ENCODE results near the gene ZNF83. TPM values are rescaled to one million over a fixed set of nuclear protein-coding genes. Genes with fewer than 3 reads are reported as not detected.
"Not testable (repeated sequence)": the region's sequence is repeated elsewhere in the genome, so short reads cannot be mapped to it uniquely, and the experiment has no call there.

ZNF83 gene
- total RNA-seq, 1 donor from 2014 or later = 49.4 TPM

DNA sequence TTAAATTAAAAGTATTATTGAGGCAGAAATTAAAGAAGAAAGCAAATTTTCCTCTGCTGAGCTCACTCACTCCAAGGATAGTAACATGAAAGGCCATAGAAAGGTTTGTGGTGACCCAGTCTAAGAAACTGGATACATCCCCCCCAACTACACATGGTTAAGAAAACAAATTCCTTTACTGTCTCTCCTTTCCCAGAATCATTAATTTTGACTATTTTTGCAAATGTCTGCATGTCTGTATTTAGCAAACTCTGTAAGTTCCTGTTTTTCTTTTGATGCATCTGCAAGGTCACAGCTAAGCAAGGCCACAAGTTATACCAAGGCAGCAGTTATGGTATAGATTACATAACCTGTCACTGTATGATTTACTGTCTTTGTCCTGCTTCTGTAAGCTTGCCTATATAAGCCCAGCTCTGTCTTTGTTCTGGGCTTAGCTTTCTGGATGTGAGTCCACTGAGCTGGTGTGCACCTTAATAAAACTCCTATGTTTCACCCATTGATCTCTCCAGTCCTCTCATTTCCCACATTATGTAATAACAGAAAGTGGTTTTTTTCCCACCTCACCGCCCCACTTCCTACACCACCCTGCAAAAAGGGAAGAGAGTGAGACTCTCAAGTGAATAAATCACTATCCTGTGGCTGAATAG is 8.5 kb upstream of the ZNF83 start:
- no peak overlapping the region for H3K27ac Mint-ChIP-seq
- ChIA-PET CTCF (no interaction called here), POLR2A (no interaction called here)
- peaks cover 29% of the 10 kb centered on the region for H3K9me3 Mint-ChIP-seq
- DNase-seq (no peak), ATAC-seq (ENCODE audit: low read depth) (no peak)
- intact Hi-C loops (cut with micrococcal nuclease) = no loop called here
- no peak overlapping the region for H3K4me3 Mint-ChIP-seq
- H3K36me3 Mint-ChIP-seq (ENCODE audit: low read depth) = peaks cover 34% of the 10 kb centered on the region
- TF ChIP-seq, protein P1, sequence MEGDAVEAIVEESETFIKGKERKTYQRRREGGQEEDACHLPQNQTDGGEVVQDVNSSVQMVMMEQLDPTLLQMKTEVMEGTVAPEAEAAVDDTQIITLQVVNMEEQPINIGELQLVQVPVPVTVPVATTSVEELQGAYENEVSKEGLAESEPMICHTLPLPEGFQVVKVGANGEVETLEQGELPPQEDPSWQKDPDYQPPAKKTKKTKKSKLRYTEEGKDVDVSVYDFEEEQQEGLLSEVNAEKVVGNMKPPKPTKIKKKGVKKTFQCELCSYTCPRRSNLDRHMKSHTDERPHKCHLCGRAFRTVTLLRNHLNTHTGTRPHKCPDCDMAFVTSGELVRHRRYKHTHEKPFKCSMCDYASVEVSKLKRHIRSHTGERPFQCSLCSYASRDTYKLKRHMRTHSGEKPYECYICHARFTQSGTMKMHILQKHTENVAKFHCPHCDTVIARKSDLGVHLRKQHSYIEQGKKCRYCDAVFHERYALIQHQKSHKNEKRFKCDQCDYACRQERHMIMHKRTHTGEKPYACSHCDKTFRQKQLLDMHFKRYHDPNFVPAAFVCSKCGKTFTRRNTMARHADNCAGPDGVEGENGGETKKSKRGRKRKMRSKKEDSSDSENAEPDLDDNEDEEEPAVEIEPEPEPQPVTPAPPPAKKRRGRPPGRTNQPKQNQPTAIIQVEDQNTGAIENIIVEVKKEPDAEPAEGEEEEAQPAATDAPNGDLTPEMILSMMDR (IDR thresholded peaks at IDR 0.05) = no peak
- no peaks in the 10 kb centered on the region for H3K4me1 Mint-ChIP-seq
- no peaks in the 10 kb centered on the region for H3K27me3 Mint-ChIP-seq

DNA sequence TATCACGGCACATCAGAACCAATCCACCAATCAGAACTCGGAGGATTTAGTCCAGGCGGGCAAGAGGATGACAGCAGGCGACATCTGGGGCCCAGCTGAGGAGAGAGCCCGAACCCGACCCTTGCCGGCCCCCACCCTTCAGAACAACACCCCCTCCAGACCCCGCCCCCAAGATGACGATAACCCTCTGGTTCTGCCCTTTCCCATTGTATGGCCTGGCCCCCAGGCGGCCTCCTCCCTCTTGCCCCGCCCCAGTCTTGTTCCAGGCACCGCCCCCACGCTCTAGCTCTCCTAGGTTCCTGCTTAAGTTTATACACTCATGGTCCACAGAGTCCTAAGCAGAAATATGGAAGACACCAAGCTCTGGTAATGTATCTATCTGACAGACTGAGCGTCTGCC is 2.8 kb upstream of the ZNF83 start:
- ChIA-PET CTCF (no interaction called here), POLR2A (no interaction called here)
- Mint-ChIP-seq H3K36me3 (ENCODE audit: low read depth) (peaks cover 12% of the 10 kb centered on the region), H3K4me1 (peaks cover 15% of the 10 kb centered on the region), H3K4me3 (no peak overlapping the region), H3K27ac (no peak overlapping the region), H3K27me3 (no peaks in the 10 kb centered on the region), H3K9me3 (peaks cover 5% of the 10 kb centered on the region)
- DNase-seq = no peak
- intact Hi-C loops (cut with micrococcal nuclease) = no loop called here
- ATAC-seq (ENCODE audit: low read depth) = no peak
- TF ChIP-seq, protein P1 (IDR thresholded peaks at IDR 0.05) = no peak

DNA sequence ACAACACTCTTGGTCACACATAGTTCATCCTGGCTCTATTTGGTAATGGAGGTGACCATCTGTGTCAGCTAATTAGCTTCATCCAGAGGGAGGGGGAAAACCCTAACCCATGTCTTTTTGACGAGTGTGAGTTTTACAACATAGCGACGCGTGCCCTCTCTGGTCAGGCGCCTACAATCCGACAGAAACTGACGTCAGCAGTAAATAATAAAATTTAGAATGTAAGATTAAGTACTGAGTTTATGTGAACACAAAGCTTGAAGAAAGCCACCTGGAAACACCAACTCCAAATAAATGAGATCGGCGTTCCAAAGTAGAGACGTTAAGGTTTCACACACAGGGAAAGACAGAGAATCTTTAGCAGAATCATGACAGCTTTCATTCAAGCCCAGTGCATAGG is 1.8 kb upstream of the ZNF83 start:
- CTCF ChIA-PET = no interaction called here
- DNase-seq (no peak), ATAC-seq (ENCODE audit: low read depth) (no peak)
- peaks cover 10% of the 10 kb centered on the region for H3K36me3 Mint-ChIP-seq (ENCODE audit: low read depth)
- no peak overlapping the region for H3K4me3 Mint-ChIP-seq
- POLR2A ChIA-PET = no interaction called here
- TF ChIP-seq, protein P1 (IDR thresholded peaks at IDR 0.05) = no peak
- H3K27ac Mint-ChIP-seq = no peak overlapping the region
- H3K4me1 Mint-ChIP-seq = peaks cover 15% of the 10 kb centered on the region
- H3K27me3 Mint-ChIP-seq = no peaks in the 10 kb centered on the region
- intact Hi-C loops (cut with micrococcal nuclease) = loop anchor here (5.0 to 10.0 kb wide), 2 partner anchors 1195 to 1462 kb away; partner anchors contain the start of genes NDUFA3 and OSCAR
- H3K9me3 Mint-ChIP-seq = peaks cover 5% of the 10 kb centered on the region

DNA sequence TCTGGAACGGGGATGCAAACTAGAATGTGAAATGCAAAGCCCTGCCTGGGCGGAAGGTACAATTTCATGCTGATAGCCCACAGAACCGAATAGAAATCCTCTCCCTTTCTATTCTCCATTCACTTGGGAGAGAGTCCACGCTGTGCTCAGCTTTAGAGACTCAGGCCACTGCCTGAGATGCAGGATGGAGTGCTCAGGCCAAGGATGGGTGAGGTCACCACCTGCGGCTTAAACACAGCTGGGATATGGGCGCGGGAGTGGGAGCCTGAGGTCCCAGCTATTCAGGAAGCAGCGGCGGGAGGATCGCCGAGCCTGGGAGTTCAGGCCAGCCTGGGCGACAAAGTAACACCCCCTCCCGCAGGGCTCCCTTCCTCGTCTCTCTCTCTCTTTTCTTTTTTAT is 446 bp upstream of the ZNF83 start:
- POLR2A ChIA-PET = interaction anchor here (0.7 kb wide), 1 partner anchor 112 kb away, joined by 3 read pairs; the partner anchor contains the start of gene ZNF808
- CTCF ChIA-PET = no interaction called here
- Mint-ChIP-seq H3K4me3 (peak overlapping the region; percentile 95), H3K27me3 (no peaks in the 10 kb centered on the region), H3K27ac (peak overlapping the region; percentile 98), H3K36me3 (ENCODE audit: low read depth) (peaks cover 19% of the 10 kb centered on the region), H3K4me1 (peaks cover 15% of the 10 kb centered on the region), H3K9me3 (peaks cover 5% of the 10 kb centered on the region)
- peak; percentile 4 for ATAC-seq (ENCODE audit: low read depth)
- intact Hi-C loops (cut with micrococcal nuclease) = loop anchor here (1.0 to 10.0 kb wide), 9 partner anchors 37 to 1464 kb away; partner anchors contain the start of genes NDUFA3, OSCAR, ZNF320 and ZNF600
- TF ChIP-seq, protein P1 (IDR thresholded peaks at IDR 0.05) = no peak
- DNase-seq = no peak

DNA sequence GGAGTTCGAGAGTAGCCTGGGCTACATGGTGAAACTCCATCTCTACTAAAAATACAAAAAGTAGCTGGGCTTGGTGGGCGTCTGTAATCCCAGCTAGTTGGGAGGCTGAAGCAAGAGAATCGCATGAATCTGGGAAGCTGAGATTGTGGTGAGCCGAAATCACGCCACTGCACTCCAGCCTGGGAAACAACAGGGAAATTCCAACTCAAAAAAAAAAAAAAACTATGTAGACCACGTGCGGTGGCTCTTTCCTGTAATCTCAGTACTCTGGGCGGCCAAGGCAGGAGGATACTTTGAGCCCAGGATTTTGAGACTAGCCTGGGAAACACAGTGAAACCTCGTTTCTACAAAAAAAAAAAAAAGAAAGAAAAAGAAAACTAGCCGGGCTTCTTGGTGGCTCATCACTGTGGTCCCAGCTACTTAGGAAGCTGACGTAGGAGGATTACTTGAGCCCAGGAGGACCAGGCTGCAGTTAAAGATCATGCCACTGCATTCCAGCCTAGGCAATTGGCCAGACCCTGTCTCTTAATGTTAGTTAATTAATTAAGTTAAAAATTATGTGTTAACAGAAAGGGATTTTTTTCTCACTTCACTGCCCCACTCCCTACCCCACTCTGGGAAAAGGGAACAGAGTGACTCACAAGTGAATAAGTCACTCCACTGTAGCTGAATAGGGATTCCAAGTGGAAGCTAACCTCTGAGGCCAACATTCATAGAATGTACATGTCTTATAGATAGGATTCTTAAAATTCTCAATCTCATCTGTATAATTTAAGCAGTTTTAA is 2.2 kb downstream of the ZNF83 start:
- ChIA-PET CTCF (no interaction called here), POLR2A (interaction anchor here (0.7 kb wide), 2 partner anchors 14 to 1484 kb away, joined by 5 to 6 read pairs; no protein-coding TSS in a partner anchor)
- TF ChIP-seq, protein P1 (IDR thresholded peaks at IDR 0.05) = no peak
- Mint-ChIP-seq H3K4me1 (peaks cover 15% of the 10 kb centered on the region), H3K36me3 (ENCODE audit: low read depth) (peaks cover 40% of the 10 kb centered on the region), H3K4me3 (peak overlapping the region; percentile 95), H3K27me3 (no peaks in the 10 kb centered on the region), H3K9me3 (peaks cover 2% of the 10 kb centered on the region), H3K27ac (no peak overlapping the region)
- DNase-seq (no peak), ATAC-seq (ENCODE audit: low read depth) (no peak)
- intact Hi-C loops (cut with micrococcal nuclease) = loop anchor here (5.0 to 10.0 kb wide), 2 partner anchors 1199 to 1466 kb away; partner anchors contain the start of genes NDUFA3 and OSCAR

DNA sequence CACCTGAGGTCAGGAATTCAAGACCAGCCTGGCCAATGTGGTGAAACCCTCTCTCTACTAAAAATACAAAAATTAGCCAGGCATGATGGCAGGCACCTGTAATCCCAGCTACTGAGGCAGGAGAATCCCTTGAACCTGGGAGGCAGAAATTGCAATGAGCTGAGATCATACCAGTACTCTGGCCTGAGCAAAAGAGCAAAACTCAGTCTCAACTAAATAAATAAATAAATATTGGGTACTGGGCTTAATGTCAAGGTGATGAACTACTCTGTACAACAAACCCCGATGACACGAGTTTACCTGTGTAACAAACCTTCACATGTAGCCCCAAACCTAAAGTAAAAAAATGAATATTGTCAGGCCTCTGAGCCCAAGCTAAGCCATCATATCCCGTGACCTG is 10.7 kb downstream of the ZNF83 start:
- POLR2A ChIA-PET; H3K9me3 Mint-ChIP-seq; H3K4me1 Mint-ChIP-seq; CTCF ChIA-PET; ATAC-seq (ENCODE audit: low read depth); H3K27ac Mint-ChIP-seq; DNase-seq; intact Hi-C loops (cut with micrococcal nuclease); H3K4me3 Mint-ChIP-seq; H3K27me3 Mint-ChIP-seq: not testable (repeated sequence)
- peaks cover 44% of the 10 kb centered on the region for H3K36me3 Mint-ChIP-seq (ENCODE audit: low read depth)
